Pancreas (tissue), 10 donors: ENCODE data around the gene PCYOX1L. TPM values are rescaled to one million over a fixed set of nuclear protein-coding genes. Genes with fewer than 3 reads are reported as not detected.

Source experiments
- ATAC-seq, 4 donors: fragments of 200-7000 bp; cut with Tn5 transposase; one replicate each; pipeline versions ENCODE4 v1.8.0 to v1.9.1; 2020; ENCODE audit warnings: mild to moderate bottlenecking in 4 of 4, moderate library complexity in 4 of 4
- DNase-seq, 6 donors: peaks; one replicate each; pipeline ENCODE4 v3.0.0-alpha.2; 2020
- FAIRE-seq: peaks from 2 replicates; lab custom pipeline; 2012; peaks lifted over from hg19 to GRCh38; lab: Jason Lieb, UNC
- H3K27ac ChIP-seq, 4 donors: fragments of 200-600 bp; sonication (generic); 1 replicate in 3 of 4; 2 replicates in 1 of 4; pipeline versions ENCODE4 v1.5.0 to v1.8.0; 2020
- H3K27me3 ChIP-seq, 4 donors: fragments of 200-600 bp; one replicate each; pipeline ENCODE4 v1.8.0; 2021
- H3K36me3 ChIP-seq, 3 donors: fragments of 200-600 bp; sonication (generic) in 1 of 3; one replicate each; pipeline versions ENCODE4 v1.5.0 to v1.8.0; 2020 to 2021
- H3K4me1 ChIP-seq, 3 donors: fragments of 200-600 bp; one replicate each; pipeline ENCODE4 v1.8.0; 2021
- H3K4me3 ChIP-seq, 4 donors: fragments of 200-600 bp; sonication (generic) in 2 of 4; one replicate each; pipeline versions ENCODE4 v1.5.0 to v1.8.0; 2020 to 2021
- H3K9me3 ChIP-seq, 4 donors: fragments of 200-600 bp; one replicate each; pipeline ENCODE4 v1.8.0; 2021
- WGBS, 2 donors: extraction: QIAGEN DNeasy Blood & Tissue Kit; methylation state at CpG; one replicate each; pipeline ENCODE4 v1.1.7; 2013; 5-methylcytosine and 5-hydroxymethylcytosine counted together
- intact Hi-C, 3 donors: fragments of 100-400 bp; cut with DNase I; formaldehyde crosslinking; loops; one replicate each; pipeline versions ENCODE4 v1.11.1 to v1.14.2; 2022
- polyA plus RNA-seq, 2 donors: library from polyadenylated mRNA; stranded (reverse); fragments of 200-250 nt; gene quantifications; one replicate each; pipeline ENCODE4 v1.2.3, GENCODE V29; 2013
- total RNA-seq, 6 donors: library from RNA; stranded (reverse); fragmentation: NEBNext Ultra II Directional in 4 of 6; extraction: Animal tissue kit (Norgen Biotek cat#: 25700) in 4 of 6; gene quantifications; one replicate each; pipeline versions ENCODE4 v1.2.1 to v1.2.4, GENCODE V29; 2021 to 2023
- TF ChIP-seq, protein P1 (sequence below), 4 donors: fragments of 200-600 bp; sonication (generic) in 3 of 4; IDR thresholded peaks; one replicate each; pipeline versions ENCODE4 v1.5.0 to v1.8.0; 2021; ENCODE audit warnings: antibody characterized with exemption in 4 of 4
- donor health status: healthy with polysubstance abuse.
- donor health status: DM: no; HTN: no; CAD: no; lungs with moderate emphysema.
- donor health status: DM: no; HTN: no; CAD: no.
- donor health status: control.
- donor health status: control.
- donor health status: Bipolar disorder and iron deficiency.
- donor health status: DM: yes; HTN: yes; CAD: no.
- donor health status: DM: no; HTN: no; CAD: no.
- donor health status: DM: no; HTN: no; CAD: no.
- donor health status: DM: yes; HTN: yes; CAD: no.

The PCYOX1L gene
- total RNA-seq (1 to 10 TPM; 2.1 to 7.2 (median 3.1) TPM), polyA plus RNA-seq (10 to 100 TPM in 1 of 2 donors, 1 to 10 TPM in 1; 5.8 to 11.5 TPM)

DNA sequence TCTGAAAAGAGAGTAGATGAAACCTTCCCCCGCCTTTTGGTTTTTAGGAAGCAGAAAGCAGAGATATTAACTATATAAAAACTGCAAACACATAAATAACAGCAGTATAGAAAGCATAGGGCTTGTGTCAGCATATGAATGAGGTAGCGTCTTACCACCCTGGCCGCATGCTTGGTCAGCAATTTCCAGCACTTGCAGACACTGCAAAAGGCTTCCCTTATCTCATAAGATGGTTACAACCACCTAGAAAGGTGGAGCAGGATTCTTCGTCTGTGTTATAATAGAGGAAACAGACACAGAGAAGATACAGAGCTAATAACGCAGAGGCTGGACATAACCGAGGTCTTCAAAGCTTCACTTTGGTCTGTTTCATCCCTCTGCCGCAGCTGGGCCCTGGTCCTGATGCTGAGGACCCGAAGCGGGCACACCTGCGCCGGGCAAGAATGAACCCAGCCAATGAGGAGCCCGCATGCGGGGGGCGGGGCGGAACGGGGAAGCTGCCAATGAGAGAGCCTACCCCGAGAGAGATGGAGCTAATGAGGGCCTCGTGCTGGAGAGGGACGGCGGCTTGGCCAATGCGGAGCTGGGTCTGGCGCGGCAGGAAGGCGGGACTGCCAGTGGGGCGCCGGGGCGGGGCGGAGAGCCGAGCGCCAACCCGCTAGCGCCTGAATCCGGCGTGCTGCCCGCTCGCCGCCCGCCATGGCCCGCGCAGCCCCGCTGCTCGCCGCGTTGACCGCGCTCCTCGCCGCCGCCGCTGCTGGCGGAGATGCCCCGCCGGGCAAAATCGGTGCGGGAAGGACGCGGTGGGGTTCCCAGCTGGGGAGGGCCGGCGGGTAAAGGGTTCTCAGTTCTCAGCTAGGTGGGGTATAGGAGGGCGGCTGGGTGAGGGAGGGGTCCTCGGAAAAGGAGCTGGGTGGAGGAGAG lies at the start of gene PCYOX1L:
PCYOX1L (plus strand) TSS at position 677 of the 924 bp plus-strand sequence; CDS start at position 700, 23 bp downstream.
- ATAC-seq (peak; percentile 99 to 100 (median 100)), FAIRE-seq (no peak), DNase-seq (peak; percentile 93 to 98 (median 95))
- Histone ChIP-seq H3K4me3 (peak within 1 kb of the TSS; percentile 63 to 86 (median 73)), H3K36me3 (peaks cover 0 to 7% (median 0%) of the 10 kb centered on the region in 3 donors), H3K27me3 (no peaks in the 10 kb centered on the region), H3K4me1 (peaks cover 0 to 5% (median 0%) of the 10 kb centered on the region in 3 donors), H3K27ac (peak within 1 kb of the TSS in 2 of 4 donors; percentile 29 to 33), H3K9me3 (no peaks in the 10 kb centered on the region)
- intact Hi-C loops, result no loop called here
- TF ChIP-seq, protein P1, sequence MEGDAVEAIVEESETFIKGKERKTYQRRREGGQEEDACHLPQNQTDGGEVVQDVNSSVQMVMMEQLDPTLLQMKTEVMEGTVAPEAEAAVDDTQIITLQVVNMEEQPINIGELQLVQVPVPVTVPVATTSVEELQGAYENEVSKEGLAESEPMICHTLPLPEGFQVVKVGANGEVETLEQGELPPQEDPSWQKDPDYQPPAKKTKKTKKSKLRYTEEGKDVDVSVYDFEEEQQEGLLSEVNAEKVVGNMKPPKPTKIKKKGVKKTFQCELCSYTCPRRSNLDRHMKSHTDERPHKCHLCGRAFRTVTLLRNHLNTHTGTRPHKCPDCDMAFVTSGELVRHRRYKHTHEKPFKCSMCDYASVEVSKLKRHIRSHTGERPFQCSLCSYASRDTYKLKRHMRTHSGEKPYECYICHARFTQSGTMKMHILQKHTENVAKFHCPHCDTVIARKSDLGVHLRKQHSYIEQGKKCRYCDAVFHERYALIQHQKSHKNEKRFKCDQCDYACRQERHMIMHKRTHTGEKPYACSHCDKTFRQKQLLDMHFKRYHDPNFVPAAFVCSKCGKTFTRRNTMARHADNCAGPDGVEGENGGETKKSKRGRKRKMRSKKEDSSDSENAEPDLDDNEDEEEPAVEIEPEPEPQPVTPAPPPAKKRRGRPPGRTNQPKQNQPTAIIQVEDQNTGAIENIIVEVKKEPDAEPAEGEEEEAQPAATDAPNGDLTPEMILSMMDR (IDR thresholded peaks at IDR 0.05), result no peak
- 2% methylated on average over 59 to 61 of the region's 61 CpGs for WGBS, 2 donors

- FAIRE-seq, result no peak
- Histone ChIP-seq H3K9me3 (no peaks in the 10 kb centered on the region), H3K27ac (no peak overlapping the region), H3K4me1 (no peaks in the 10 kb centered on the region), H3K27me3 (no peaks in the 10 kb centered on the region), H3K4me3 (no peak overlapping the region), H3K36me3 (no peaks in the 10 kb centered on the region)
- DNase-seq, result no peak
- WGBS, 2 donors, result 50 to 53% methylated on average over 6 of the region's 6 CpGs
- intact Hi-C loops, result no loop called here
- TF ChIP-seq, protein P1 (IDR thresholded peaks at IDR 0.05), result no peak
- ATAC-seq, result no peak
These were observed 48.5 kb upstream of the PCYOX1L start for GRCh38 chr5:149309354-149309753.

DNA sequence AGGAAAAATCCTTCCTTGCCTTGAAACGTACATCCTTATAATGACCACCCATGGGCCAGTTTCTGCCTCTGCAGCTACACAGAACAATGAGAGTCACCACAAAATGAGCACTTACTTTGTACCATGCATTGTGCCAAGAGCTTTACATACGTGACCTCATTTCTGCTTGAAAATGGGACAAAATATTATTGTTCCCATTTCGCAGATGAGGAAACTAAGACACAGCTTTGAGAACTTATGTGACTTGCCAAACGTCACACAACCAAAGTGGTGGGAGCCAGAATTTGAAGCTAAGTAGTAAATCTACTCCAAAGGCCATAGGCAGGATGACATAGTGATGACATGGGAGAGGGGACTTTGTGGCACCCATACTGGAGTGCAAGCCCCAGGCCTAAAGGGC lies 47.4 kb upstream of the PCYOX1L start:
- intact Hi-C loops, result loop anchor here in 1 of 3 donors (10.0 kb wide), 1 partner anchor 124 kb away; no protein-coding TSS in a partner anchor
- H3K27ac ChIP-seq, result no peak overlapping the region
- no peaks in the 10 kb centered on the region for H3K27me3 ChIP-seq
- WGBS, 2 donors, result 85 to 86% methylated on average over 4 of the region's 4 CpGs
- ATAC-seq (no peak), DNase-seq (no peak), FAIRE-seq (no peak)
- H3K36me3 ChIP-seq, result no peaks in the 10 kb centered on the region
- H3K9me3 ChIP-seq, result no peaks in the 10 kb centered on the region
- TF ChIP-seq, protein P1 (IDR thresholded peaks at IDR 0.05), result no peak
- no peak overlapping the region for H3K4me3 ChIP-seq
- H3K4me1 ChIP-seq, result no peaks in the 10 kb centered on the region

DNA sequence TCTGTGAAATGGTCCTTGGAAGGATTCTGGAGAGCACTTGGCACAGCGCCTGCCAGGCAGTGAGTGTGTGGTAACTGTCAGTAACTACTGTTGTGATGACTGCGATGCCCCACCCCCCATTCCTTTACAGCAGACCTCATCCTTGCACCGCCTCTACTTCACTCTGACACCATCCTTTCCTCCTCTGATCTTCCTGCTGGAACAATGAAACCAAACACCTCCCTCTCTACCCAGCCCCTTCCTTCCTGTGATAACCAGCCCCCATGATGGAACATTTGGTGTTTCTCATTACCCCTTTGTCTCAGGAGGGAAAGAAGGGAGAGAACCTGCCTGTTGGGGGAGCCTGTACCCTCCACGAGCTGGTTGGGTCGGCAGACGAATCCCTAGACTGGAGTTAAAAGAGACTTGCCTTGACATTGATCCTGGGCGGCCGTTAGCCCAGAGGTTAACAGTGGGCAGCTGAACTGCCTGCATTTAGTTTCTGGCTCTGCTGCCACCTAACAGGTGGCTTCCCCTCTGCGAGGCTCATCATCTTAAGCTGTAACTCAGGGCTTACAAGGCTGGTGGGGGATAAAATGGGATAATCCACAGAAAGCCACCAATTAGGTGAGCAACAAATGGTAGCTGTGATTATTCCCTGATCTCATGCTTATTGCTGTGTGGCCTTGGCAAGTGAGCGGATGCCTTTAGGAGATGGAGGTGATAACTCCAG lies 46.7 kb upstream of the PCYOX1L start:
- Histone ChIP-seq H3K4me1 (no peaks in the 10 kb centered on the region), H3K36me3 (no peaks in the 10 kb centered on the region), H3K27me3 (no peaks in the 10 kb centered on the region), H3K9me3 (no peaks in the 10 kb centered on the region), H3K27ac (no peak overlapping the region), H3K4me3 (no peak overlapping the region)
- no peak for DNase-seq
- intact Hi-C loops, result loop anchor here in 1 of 3 donors (10.0 kb wide), 1 partner anchor 124 kb away; no protein-coding TSS in a partner anchor
- 79% methylated on average over 10 of the region's 10 CpGs for WGBS, 2 donors
- TF ChIP-seq, protein P1 (IDR thresholded peaks at IDR 0.05), result no peak
- FAIRE-seq, result no peak
- no peak for ATAC-seq
